Measurements from ENCODE around the gene E2F6. TPM values are rescaled to one million over a fixed set of nuclear protein-coding genes. Genes with fewer than 3 reads are reported as not detected.
"Not testable (repeated sequence)": the region's sequence is repeated elsewhere in the genome, so short reads cannot be mapped to it uniquely, and the experiment has no call there.

Gene E2F6
- total RNA-seq, 1 donor from 2014 or later = 8.9 TPM

GRCh38 chr2:11414372-11415124, 51.4 kb downstream of the E2F6 start:
- DNase-seq (ENCODE audit: low read depth in 2 of 2) = no peak

GRCh38 chr2:11412449-11412810, 53.5 kb downstream of the E2F6 start:
- DNase-seq (ENCODE audit: low read depth in 2 of 2) = no peak

GRCh38 chr2:11411768-11412448, 54.1 kb downstream of the E2F6 start:
- DNase-seq (ENCODE audit: low read depth in 2 of 2) = peak in 1 of 2 donors; percentile 67

GRCh38 chr2:11411244-11411643, 54.7 kb downstream of the E2F6 start:
- DNase-seq (ENCODE audit: low read depth in 2 of 2) = no peak

- peak; percentile 70 to 72 for DNase-seq (ENCODE audit: low read depth in 2 of 2)
Measured at GRCh38 chr2:11410101-11410500, 55.9 kb downstream of the E2F6 start.

GRCh38 chr2:11409572-11409959, 56.4 kb downstream of the E2F6 start:
- DNase-seq (ENCODE audit: low read depth in 2 of 2) = no peak

GRCh38 chr2:11408959-11409571, 56.9 kb downstream of the E2F6 start:
- no peak for DNase-seq (ENCODE audit: low read depth in 2 of 2)

GRCh38 chr2:11407413-11407812, 58.5 kb downstream of the E2F6 start:
- DNase-seq (ENCODE audit: low read depth in 2 of 2) = no peak

GRCh38 chr2:11406958-11407381, 59.0 kb downstream of the E2F6 start:
- peak in 1 of 2 donors; percentile 20 for DNase-seq (ENCODE audit: low read depth in 2 of 2)

GRCh38 chr2:11406267-11406957, 59.5 kb downstream of the E2F6 start:
- DNase-seq (ENCODE audit: low read depth in 2 of 2) = peak; percentile 49 to 83

- DNase-seq (ENCODE audit: low read depth in 2 of 2) = peak in 1 of 2 donors; percentile 51
Measured at GRCh38 chr2:11405599-11406266, 60.2 kb downstream of the E2F6 start.

- not testable (repeated sequence) for DNase-seq (ENCODE audit: low read depth in 2 of 2)
Measured at GRCh38 chr2:11405074-11405406, 60.9 kb downstream of the E2F6 start.

GRCh38 chr2:11404376-11405073, 61.4 kb downstream of the E2F6 start:
- DNase-seq (ENCODE audit: low read depth in 2 of 2) = peak in 1 of 2 donors; percentile 62

- DNase-seq (ENCODE audit: low read depth in 2 of 2) = no peak
Measured at GRCh38 chr2:11402436-11402835, 63.5 kb downstream of the E2F6 start.

- DNase-seq (ENCODE audit: low read depth in 2 of 2) = no peak
Measured at GRCh38 chr2:11399438-11399762, 66.6 kb downstream of the E2F6 start.

GRCh38 chr2:11398750-11399437, 67.1 kb downstream of the E2F6 start:
- DNase-seq (ENCODE audit: low read depth in 2 of 2) = no peak

- DNase-seq (ENCODE audit: low read depth in 2 of 2) = no peak
Measured at GRCh38 chr2:11397513-11397912, 68.4 kb downstream of the E2F6 start.

GRCh38 chr2:11396467-11397445, 69.2 kb downstream of the E2F6 start:
- DNase-seq (ENCODE audit: low read depth in 2 of 2) = peak in 1 of 2 donors; percentile 17

GRCh38 chr2:11396021-11396420, 69.9 kb downstream of the E2F6 start:
- no peak for DNase-seq (ENCODE audit: low read depth in 2 of 2)

Data from dermis microvascular lymphatic vessel endothelial cell (primary cell).